Measurements from ENCODE around the gene PPP1R13B.

PPP1R13B gene

GRCh38 chr14:103885509-103885932 lies 38.1 kb upstream of the PPP1R13B start:
- no peaks in the 10 kb centered on the region for H3K36me3 Mint-ChIP-seq
- H3K9me3 Mint-ChIP-seq: no peaks in the 10 kb centered on the region
- H3K4me1 Mint-ChIP-seq: peaks cover 5 to 7% of the 10 kb centered on the region in 2 donors
- DNase-seq: no peak
- no peak for ATAC-seq (replicated peaks)
- H3K27me3 Mint-ChIP-seq: peaks cover 13 to 21% of the 10 kb centered on the region in 2 donors
- no peak overlapping the region for H3K27ac Mint-ChIP-seq
- H3K4me3 Mint-ChIP-seq: no peak overlapping the region

DNA sequence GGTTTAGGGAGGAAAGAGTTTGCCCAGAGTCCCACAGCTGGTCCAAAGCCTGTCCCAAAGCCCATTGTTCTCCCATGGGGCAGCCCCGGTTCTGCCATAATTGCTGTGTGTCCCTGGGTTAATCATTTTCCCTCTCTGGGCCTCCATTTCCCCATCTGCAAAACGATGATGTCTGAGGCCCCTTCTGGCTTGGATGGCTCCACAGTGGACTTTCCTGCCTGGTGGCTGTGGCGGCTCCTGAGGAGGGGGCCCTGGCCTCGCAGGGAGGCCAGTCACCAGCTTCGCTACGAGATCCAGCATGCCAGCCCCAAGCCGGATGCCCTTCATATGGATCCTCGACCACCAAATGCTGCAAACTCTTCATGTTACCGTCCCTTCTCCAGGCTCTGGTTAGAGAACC lies 37.5 kb upstream of the PPP1R13B start:
- Mint-ChIP-seq H3K27me3 (peaks cover 13 to 28% of the 10 kb centered on the region in 2 donors), H3K9me3 (no peaks in the 10 kb centered on the region), H3K4me3 (no peak overlapping the region), H3K36me3 (no peaks in the 10 kb centered on the region), H3K27ac (no peak overlapping the region), H3K4me1 (peaks cover 5 to 14% of the 10 kb centered on the region in 2 donors)
- DNase-seq (no peak), ATAC-seq (replicated peaks) (no peak)

DNA sequence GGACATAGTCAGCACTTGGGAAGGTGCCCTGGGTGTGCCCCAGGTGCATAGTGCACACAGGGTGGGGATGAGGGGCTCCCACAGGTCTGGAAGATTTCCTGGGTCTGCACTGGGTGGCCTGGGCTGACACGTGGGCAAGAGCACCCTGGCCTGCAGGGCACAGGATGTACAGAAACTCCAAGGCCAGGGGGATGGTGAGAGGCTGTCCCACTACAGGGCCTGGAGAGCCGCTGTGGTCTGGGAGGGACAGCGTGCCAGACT lies 35.8 kb upstream of the PPP1R13B start:
- no peak for ATAC-seq (replicated peaks)
- Mint-ChIP-seq H3K4me3 (no peak overlapping the region), H3K36me3 (no peaks in the 10 kb centered on the region), H3K27me3 (peaks cover 13 to 35% of the 10 kb centered on the region in 2 donors), H3K27ac (no peak overlapping the region), H3K4me1 (peaks cover 8 to 20% of the 10 kb centered on the region in 2 donors), H3K9me3 (no peaks in the 10 kb centered on the region)
- no peak for DNase-seq

DNA sequence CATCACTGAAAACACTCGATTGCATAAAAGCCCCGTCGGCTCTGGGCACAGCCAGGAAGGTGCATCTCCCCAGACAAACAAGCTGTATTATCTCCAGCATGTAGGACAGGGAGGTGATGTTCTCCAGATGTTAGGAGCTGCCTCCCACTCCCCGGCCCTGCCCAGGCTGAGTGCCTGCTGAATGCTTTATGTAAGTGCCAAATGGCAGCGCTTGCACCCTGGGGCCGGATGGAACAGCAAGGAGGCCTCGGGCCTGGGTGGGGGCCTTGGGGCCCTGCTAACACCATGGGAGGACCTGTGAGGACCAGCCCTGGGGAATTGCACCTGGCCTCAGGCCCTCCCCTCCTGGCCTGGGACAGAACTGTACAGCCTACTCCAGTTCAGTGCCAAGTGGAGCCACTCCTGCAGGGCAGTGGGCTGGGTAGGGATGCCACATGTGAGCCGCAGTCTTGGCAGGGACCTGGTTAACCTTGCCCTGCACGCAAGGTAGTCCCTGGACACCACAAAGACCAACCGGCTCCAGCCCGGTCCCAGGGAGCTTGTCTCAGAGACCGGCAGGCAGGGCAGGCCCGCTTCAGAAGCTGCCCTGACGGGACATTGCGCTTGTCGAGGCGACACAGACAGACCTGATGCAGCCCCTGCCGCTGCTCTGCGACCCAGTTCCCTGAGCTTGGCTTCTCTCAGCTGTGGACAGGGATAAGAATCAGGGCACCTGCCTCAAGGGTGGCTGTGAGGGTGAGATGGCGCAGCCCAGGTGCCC lies 35.3 kb upstream of the PPP1R13B start:
- Mint-ChIP-seq H3K4me3 (no peak overlapping the region), H3K9me3 (no peaks in the 10 kb centered on the region), H3K27ac (no peak overlapping the region)

DNA sequence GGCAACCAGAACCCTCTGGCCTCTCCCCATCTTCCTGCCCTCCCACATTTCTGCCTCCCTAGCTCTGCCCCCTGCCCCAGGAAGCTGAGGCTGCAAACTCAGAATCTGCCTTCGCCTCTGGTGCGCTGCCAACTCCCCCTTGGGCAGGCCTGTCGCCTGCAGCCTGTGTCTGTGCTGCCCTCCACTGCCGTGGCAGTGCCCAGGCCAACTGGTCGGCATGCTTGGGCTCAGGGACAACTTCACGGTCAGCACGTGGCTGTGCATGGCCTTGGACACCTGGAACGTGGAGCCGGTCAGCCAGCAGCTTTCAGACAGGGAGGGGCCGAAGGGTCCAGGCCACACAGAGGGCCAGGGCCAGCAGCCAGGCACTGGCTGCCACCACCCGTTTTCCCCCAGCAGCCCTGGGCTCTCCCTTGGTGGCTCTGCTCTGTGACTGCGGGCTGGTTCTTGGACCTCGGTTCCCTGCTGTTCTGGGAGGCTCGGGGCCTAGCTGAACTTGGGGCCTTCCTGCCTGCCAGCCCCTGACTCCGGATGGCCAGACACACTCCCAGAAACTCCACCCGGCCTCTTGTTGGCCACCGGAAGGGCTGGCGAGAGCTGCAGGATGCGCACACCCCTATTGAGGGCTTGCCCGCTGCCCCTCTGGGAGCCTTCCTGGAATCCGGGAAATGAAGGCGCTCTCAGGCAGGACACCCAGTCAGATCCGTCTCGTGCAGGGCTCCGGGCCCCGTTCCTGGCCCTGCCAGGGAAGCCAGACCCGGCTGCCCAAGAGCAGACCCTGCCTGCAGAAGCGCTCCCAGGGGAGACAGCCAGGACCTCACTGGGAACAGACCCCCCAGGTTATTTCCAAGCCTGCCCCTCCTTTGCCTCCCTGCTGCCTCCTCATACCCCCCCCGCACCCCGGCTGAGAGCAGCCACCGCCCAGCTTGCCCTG lies 34.2 kb upstream of the PPP1R13B start:
- no peaks in the 10 kb centered on the region for H3K36me3 Mint-ChIP-seq
- H3K4me1 Mint-ChIP-seq: peaks cover 8 to 20% of the 10 kb centered on the region in 2 donors
- H3K9me3 Mint-ChIP-seq: no peaks in the 10 kb centered on the region
- H3K27ac Mint-ChIP-seq: no peak overlapping the region
- ATAC-seq (replicated peaks) (no peak), DNase-seq (no peak)
- peaks cover 13 to 35% of the 10 kb centered on the region in 2 donors for H3K27me3 Mint-ChIP-seq
- H3K4me3 Mint-ChIP-seq: peak overlapping the region in 1 of 2 donors; percentile 32

More for the DNA sequence above, 35.3 kb upstream of the PPP1R13B start:
- Mint-ChIP-seq H3K27me3 (peaks cover 13 to 35% of the 10 kb centered on the region in 2 donors), H3K4me1 (peaks cover 8 to 20% of the 10 kb centered on the region in 2 donors), H3K36me3 (no peaks in the 10 kb centered on the region)
- DNase-seq (no peak), ATAC-seq (replicated peaks) (no peak)

DNA sequence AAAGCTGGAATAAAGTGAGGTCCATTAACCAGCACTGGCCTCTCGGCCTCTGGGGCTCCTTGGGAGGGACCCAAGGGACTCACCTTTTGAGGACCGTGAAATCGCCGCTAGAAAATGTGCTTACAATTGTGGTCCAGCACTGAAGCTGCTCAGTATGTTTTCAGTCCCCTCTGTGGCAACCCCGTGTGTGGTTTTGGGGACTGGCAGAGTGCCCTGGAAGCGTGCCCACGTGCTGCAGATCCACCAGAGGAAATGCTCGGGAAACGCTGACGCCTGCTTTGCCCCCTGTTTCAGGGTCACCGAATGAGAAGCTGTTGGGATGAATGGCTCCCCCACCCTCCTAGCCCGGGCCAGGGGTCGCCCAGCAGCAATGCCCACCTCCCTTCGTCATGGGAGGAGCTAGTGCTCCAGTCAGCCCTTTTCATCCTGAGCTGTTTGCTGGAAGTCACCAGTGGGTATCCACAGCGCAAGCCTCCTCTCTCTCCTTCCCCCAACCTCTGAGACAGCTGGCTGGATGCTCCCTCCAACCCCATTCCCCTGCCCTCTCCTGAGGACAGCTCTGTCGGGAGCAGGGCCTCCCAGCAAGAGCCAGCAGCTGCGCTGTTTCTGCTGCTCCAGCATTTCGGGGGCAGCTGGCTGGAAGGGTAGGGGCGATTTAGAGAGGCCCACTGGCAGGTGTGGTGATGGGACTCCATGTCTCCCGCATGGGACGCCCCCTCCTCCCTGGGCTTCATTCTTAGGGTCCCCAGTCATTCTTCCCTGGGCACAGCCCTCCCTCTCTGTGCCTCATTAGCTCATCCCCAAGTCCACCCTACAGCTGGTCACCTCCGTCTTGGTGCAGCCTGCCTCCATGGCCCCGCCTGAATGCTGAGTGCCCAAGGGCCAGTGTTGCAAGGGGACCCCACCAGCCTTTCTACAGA lies 33.2 kb upstream of the PPP1R13B start:
- peaks cover 8 to 20% of the 10 kb centered on the region in 2 donors for H3K4me1 Mint-ChIP-seq
- peak overlapping the region; percentile 53 to 74 for H3K4me3 Mint-ChIP-seq
- DNase-seq: no peak
- H3K27ac Mint-ChIP-seq: no peak overlapping the region
- H3K9me3 Mint-ChIP-seq: no peaks in the 10 kb centered on the region
- peaks cover 13 to 35% of the 10 kb centered on the region in 2 donors for H3K27me3 Mint-ChIP-seq
- peak; percentile 33 to 42 for ATAC-seq (replicated peaks)
- H3K36me3 Mint-ChIP-seq: no peaks in the 10 kb centered on the region

DNA sequence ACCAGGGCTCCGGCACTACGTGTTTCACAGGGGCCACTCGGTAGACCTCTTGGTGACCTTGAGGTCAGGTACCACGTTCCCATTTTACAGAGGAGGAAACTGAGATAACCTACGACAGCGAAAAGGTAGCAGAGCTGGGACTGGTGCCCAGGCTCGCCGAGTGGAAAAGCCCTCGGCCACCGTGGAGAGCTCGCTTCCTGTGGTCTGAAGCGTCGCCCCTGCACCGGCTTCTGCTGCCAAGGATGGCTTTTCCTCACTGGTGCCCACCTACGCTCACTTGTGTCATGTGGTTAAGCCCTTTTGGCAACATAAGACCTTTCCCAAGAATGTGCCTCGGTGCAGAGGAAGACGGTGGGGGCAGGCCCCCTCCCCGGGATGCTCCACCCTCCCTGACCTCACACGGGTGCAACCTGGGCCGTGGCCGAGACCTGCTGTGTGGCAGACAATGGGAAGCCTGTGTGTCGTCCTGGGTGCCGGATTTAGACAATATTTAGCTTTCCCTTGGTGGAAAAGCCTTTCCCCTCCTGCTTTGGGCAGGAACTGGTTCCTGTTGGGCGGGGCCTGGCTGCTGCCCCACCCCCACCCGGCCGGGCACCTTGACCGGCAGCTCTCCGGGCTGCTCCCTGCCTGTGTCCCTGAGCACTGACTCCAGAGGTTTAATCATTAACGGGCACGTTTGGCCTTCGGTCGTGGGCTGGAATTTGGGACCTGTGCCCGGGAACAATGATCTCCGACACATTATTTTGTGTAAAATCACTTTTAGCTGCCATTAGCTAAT lies 32.4 kb upstream of the PPP1R13B start:
- Mint-ChIP-seq H3K36me3 (peaks cover 0 to 6% of the 10 kb centered on the region in 2 donors), H3K27me3 (peaks cover 13 to 35% of the 10 kb centered on the region in 2 donors), H3K4me3 (peak overlapping the region; percentile 53 to 74), H3K27ac (no peak overlapping the region), H3K4me1 (peaks cover 13 to 20% of the 10 kb centered on the region in 2 donors), H3K9me3 (no peaks in the 10 kb centered on the region)
- DNase-seq (no peak), ATAC-seq (replicated peaks) (peak; percentile 45 to 48)

GRCh38 chr14:103879118-103879569 lies 31.8 kb upstream of the PPP1R13B start:
- H3K36me3 Mint-ChIP-seq: peaks cover 0 to 6% of the 10 kb centered on the region in 2 donors
- H3K4me3 Mint-ChIP-seq: peak overlapping the region; percentile 53 to 74
- no peaks in the 10 kb centered on the region for H3K9me3 Mint-ChIP-seq
- ATAC-seq (replicated peaks) (no peak), DNase-seq (no peak)
- peaks cover 13 to 35% of the 10 kb centered on the region in 2 donors for H3K27me3 Mint-ChIP-seq
- no peak overlapping the region for H3K27ac Mint-ChIP-seq
- H3K4me1 Mint-ChIP-seq: peaks cover 14 to 20% of the 10 kb centered on the region in 2 donors

DNA sequence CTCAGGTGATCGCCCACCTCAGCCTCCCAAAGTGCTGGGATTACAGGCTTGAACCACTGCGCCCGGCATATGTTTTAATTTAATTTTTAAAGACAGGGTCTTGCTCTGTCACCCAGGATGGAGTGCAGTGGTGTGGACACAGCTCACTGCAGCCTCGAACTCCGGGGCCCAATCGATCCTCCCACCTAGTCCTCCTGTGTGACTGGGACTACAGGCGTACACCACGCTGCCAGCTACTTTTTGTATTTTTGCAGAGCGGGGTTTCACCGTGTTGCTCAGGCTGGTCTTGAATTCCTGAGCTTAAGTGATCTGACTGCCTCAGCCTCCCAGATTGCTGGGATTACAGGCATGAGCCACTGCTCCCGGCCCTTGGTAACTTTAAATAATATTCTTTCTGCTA lies 30.8 kb upstream of the PPP1R13B start:
- ATAC-seq (replicated peaks) (no peak), DNase-seq (no peak)
- Mint-ChIP-seq H3K27ac (no peak overlapping the region), H3K36me3 (peaks cover 0 to 6% of the 10 kb centered on the region in 2 donors), H3K27me3 (peaks cover 10 to 35% of the 10 kb centered on the region in 2 donors), H3K4me3 (no peak overlapping the region), H3K9me3 (no peaks in the 10 kb centered on the region), H3K4me1 (peaks cover 14 to 20% of the 10 kb centered on the region in 2 donors)

GRCh38 chr14:103875010-103875409 lies 27.6 kb upstream of the PPP1R13B start:
- ATAC-seq (replicated peaks): no peak
- H3K4me3 Mint-ChIP-seq: no peak overlapping the region

DNA sequence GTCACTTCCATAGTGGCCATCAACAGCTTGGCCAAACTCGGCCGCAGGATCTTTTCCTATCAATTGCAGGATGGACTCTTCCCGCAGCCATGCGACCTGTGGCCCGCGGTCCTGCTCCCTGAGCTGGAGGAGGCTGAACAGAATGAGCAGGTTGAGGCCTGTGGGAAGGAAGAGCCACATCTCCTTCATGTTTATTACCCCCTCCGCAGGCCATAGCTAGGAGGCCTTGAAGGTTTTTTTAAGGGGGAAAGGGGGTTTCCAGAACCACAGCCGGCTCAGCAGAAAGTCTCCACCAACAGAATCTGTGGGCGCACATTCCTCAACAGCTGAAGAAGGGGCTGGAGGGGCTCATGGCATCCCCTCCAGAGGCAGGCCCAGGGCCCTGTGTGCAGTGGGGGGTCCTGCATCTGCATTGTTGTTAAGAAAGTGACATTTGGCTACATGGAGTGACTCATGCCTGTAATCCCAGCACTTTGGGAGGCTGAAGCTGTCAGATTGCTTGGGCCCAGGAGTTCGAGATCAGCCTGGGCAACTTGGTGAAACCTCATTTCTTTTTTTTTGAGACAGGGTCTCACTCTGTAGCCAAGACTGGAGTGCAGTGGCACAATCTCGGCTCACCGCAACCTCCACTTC lies 25.2 kb upstream of the PPP1R13B start:
- Mint-ChIP-seq H3K36me3 (peaks cover 0 to 6% of the 10 kb centered on the region in 2 donors), H3K27ac (peak overlapping the region; percentile 77)

More at GRCh38 chr14:103875010-103875409, 27.6 kb upstream of the PPP1R13B start:
- Mint-ChIP-seq H3K9me3 (no peaks in the 10 kb centered on the region), H3K27ac (no peak overlapping the region), H3K36me3 (peaks cover 0 to 6% of the 10 kb centered on the region in 2 donors), H3K27me3 (peaks cover 0 to 9% of the 10 kb centered on the region in 2 donors), H3K4me1 (peaks cover 14 to 22% of the 10 kb centered on the region in 2 donors)
- no peak for DNase-seq

GRCh38 chr14:103871596-103872480 lies 24.5 kb upstream of the PPP1R13B start:
- ATAC-seq (replicated peaks) (peak; percentile 88 to 89), DNase-seq (peak; percentile 55)
- Mint-ChIP-seq H3K4me3 (peak overlapping the region; percentile 86 to 91), H3K9me3 (no peaks in the 10 kb centered on the region), H3K27ac (peak overlapping the region; percentile 77), H3K36me3 (peaks cover 0 to 6% of the 10 kb centered on the region in 2 donors), H3K4me1 (peaks cover 10 to 14% of the 10 kb centered on the region in 2 donors), H3K27me3 (peaks cover 4 to 6% of the 10 kb centered on the region in 2 donors)

More for the DNA sequence above, 25.2 kb upstream of the PPP1R13B start:
- DNase-seq: no peak
- Mint-ChIP-seq H3K4me1 (peaks cover 10 to 14% of the 10 kb centered on the region in 2 donors), H3K4me3 (peak overlapping the region; percentile 86 to 91), H3K27me3 (peaks cover 4 to 6% of the 10 kb centered on the region in 2 donors), H3K9me3 (no peaks in the 10 kb centered on the region)
- peak; percentile 49 to 56 for ATAC-seq (replicated peaks)

Data from stimulated activated naive B cell treated with anti-CD40 and anti-IgM and Interleukin-4, amounts not matched to agents 10 μg/mL and 1 μg/mL and 100 μg/mL, for 72 hours (primary cell).